HG03571 (cell line): ENCODE data around the gene SLC26A8.
"Not testable (repeated sequence)": the region's sequence is repeated elsewhere in the genome, so short reads cannot be mapped to it uniquely, and the experiment has no call there.

Experiments
- ATAC-seq: cut with Tn5 transposase; IDR thresholded peaks from one replicate; pipeline ENCODE4 v1.9.1; 2021; ENCODE audit not compliant: unreplicated experiment

The SLC26A8 gene

DNA sequence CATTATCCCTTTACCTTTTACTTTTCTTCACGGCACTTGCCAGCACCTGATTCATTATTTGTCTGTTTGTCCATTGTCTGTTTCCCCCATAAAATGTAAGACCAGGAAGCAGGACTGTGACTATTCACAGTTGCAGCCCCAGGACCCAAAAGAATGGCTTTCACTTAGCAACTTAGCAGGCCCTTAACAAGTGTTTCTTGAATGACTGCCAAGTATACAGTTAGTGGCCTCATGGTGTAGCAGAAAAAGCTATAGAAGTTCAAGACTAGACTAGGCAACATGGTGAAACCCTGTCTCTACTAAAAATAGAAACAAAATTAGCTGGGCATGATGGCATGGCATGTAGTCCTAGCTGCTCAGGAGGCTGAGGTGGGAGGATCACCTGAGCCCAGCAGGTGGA, 4.3 kb downstream of the SLC26A8 start:
- ATAC-seq = no peak

DNA sequence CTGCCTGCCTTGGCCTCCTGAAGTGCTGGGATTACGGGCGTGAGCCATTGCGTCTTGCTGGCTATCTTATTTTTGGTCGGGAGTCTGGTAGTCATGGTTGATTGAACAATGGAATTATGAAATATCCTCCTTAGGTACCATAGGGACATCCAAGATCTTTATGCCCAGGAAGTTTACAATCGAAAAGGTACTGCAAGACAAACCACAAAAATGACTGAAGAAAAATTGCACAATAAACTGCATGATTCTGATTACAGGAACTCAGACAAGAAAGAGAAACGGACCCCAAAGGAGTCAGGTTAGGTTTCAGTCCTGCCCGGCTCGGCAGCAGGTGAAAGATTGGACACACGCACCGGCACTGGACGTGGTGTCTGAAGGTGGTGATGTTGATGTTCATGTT, 5.3 kb downstream of the SLC26A8 start:
- no peak for ATAC-seq

DNA sequence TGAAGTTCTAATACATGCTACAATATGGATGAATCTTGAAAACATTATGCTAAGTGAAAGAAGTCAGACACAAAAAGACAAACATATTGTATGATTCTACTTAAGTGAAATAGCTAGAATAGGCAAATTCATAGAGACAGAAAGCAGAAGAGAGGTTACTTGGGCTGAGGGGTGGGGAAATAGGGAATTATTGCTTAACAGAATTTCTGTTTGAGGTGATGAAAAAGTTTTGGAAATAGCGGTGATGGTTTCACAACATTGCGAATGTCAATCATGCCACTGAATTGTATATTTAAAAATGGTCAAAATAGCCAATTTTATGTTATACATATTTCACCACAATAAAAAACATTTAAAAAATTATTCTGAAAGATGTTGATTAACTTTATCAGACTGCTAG, 6.1 kb downstream of the SLC26A8 start:
- ATAC-seq = no peak

DNA sequence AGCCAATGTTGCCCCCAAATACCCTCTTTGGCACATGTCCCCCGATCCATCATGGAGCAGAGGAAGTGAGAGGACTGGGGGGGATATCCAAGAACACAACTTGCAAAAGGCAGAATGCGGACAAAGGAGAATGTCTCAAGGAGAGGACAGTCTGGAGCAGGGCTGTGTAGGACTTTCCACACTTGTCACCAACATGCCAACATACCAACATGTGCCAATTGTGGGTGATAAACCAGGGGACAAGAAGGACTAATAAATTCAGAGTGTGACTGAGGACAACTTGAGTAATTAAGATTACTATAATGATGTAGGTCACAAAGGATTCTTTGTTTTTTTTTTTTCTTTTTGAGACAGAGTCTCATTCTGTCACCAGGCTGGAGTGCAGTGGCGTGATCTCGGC, 8.8 kb downstream of the SLC26A8 start:
- ATAC-seq = no peak

DNA sequence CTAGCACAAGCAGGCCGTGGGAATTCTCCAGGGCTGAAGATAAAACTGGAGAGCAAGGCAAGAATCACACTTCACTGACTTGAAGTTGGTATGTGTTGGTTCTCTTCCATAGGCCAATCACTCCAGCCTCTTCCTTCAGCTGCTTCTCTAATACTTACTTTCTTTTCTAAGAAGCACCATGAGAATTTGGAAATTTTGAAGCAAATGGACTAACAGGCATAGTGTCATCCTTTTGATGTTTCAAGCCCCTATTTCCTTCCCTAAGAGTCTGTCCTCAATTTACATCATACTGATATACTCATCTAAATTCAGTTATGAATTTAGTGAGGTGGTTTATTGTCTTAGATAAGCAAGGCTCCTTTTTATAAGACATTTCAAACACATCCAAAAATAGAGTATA, 24.0 kb downstream of the SLC26A8 start:
- ATAC-seq = no peak

DNA sequence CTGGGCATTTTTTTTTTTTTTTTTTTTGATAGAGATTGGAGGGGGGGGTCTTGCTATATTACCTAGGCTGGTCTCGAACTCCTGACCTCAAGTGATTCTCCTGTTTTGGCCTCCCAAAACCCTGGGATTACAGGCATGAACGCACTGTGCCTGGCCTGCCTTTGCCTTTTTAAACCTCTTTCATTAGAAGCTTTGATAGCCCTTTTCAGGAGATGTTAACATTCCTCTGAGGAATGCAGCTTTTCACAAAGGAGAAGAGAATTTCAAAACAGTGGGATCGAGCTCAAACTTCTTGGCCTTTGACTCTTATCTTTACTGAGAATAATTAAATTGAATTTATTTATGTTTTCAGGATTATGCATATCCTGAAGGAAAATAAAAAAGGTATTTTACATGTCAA, 31.3 kb downstream of the SLC26A8 start:
- ATAC-seq = no peak

DNA sequence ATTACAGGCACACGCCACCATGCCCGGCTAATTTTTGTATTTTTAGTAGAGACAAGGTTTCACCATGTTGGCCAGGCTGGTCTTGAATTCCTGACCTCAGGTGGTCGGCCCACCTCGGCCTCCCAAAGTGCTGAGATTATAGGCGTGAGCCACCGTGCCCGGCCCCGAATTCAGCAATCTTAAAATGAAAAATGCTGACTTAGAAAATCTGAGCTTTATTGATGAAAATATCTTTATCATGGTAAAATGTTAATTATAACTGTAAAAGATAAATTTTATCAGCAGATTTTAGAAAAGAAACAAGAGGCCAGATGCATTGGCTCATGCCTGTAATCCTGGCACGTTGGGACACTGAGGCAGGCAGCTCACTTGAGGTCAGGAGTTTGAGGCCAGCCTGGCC, 36.4 kb downstream of the SLC26A8 start:
- ATAC-seq = not testable (repeated sequence)

DNA sequence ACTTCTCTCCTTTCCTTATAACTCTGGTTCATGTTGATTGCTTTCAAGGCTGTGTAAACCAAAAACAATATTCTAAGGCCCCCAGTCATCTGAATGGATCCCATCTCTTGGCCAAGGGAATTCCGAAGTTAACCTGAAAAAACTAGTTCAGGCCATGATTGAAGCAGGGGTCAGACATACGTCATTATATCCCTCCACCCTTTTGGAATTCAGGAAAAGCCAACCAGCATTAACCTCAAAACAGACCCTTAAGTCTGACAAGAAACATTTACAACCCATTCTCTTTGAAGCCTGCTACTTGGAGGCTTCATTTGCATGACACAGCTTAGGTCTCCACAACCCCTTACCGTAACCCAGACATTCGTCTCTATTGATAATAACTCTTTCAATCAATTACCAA, 39.7 kb downstream of the SLC26A8 start:
- no peak for ATAC-seq

DNA sequence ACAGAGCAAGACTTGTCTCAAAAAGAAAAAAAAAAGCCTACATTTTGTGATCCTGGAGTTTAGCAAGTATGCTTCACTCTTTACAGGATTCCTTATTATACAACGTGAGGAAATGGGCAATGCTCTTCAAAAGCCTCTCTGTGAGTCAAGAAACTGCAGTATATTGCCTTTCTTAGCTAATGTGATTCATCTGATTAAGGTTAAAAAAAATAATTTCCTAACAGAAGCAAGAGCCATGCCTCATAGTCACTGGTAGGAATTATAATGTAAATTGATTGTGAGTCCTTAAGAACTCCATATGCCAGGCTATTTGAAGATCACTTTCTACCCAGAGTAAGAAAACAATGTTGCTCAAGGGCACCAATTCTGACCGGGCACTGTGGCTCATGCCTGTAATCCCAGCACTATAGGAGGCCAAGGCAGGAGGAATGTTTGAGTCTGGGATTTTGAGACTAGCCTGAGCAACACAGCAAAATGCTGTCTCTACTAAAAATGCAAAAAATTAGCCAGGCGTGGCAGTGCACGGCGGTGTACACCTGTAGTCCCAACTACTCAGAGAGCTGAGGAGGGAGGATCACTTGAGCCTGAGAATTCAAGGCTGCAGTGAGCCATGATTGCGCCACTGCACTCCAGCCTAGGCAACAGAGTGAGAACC, 43.3 kb downstream of the SLC26A8 start:
- no peak for ATAC-seq

DNA sequence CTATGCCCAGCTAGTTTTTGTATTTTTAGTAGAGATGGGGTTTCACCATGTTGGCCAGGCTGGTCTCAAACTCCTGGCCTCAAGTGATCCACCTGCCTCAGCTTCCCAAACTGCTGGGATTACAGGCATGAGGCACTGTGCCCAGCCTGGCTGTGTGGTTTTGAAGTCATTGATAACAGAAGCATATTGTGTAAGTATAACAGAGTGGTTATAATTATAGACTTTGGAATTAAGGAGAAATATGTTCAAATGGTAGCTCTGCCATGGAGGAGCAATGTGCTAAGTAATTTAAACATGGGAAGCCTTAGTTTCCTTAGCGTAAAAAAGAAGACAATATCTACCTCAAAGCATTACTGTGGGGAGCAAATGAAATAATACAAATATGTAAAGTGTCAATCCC, 44.3 kb downstream of the SLC26A8 start:
- ATAC-seq = not testable (repeated sequence)

DNA sequence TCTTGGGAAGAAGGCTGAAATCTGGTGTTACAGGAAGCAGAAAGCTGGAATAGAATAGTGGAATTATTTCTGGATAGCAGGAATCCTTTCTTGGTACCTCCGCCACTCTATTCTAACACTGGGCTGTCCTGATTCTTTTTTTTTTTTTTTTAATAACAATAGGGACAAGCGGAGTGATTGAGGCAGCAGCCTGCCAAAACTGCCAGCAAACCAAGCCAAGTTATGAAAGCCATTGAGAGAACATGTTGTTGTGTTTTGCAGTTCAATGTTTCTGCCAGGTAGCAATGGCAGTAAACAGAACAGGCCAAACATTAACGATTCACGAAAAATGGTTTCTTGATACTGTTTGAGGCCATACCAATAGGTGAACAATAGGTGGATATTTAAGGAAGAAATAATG, 47.1 kb downstream of the SLC26A8 start:
- no peak for ATAC-seq

DNA sequence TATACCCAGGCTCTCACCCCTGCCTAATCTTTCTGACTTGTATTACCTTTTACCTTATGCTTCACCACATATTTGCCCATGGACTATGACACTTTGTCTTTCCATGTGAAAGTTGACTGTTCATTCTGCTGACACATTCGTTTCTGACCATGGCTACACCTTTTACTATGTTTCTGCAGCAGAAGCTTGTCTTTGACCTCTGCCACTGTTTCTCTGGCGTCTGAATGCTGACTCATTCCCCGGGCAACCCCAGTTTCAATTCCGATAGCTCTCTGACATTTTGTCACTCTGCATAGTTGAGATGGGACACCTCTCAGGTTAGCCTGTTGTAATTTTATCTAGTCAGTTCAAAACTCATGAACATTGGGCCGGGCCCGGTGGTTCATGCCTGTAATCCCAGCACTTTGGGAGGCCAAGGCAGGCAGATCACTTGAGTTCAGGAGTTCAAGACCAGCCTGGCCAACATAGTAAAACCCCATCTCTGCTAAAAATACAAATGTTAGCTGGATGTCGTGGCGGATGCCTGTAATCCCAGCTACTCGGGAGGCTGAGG, 50.7 kb downstream of the SLC26A8 start:
- ATAC-seq = peak; percentile 61

DNA sequence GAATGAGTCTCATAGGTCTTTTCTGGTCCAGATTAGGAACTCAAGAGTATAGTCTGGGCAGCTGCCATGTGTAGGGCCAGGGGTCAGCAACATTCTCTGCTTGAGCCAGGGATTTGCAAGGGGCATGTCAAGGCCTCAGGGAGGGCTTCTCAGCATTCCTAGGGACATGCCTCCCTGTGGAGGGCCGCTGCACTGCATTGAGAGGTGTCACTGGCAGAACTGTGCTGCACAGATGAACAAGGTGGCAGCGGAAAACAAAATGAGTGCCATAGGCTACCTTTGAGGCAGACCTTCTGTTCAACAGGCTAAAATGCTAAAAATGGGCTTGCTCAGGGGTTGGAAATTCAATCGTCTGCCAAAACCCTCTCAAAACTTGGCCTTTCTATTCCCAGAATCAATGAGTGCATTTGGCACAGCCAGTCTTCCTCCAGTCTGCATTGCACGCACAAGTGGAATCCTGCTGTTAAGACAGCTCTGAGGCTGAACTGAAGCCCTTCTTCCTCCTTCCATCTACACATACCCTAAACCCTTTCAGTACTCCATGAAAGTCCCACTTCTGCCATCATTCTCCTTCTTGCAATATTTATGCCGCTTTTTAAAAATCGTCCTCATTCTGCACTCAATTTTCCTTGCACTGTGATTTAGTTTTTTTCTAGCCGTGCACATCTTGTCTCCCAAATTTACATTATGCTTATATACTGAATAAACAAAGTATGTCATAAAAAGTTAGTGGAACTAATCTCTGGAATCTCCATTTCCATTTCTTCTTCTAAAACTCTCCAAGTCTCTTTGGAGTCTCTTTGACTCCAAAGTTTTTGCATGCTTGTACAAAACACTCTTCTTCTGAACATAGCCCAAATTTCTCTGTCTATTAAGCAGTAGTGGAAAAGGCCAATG, 51.7 kb downstream of the SLC26A8 start:
- ATAC-seq = no peak

DNA sequence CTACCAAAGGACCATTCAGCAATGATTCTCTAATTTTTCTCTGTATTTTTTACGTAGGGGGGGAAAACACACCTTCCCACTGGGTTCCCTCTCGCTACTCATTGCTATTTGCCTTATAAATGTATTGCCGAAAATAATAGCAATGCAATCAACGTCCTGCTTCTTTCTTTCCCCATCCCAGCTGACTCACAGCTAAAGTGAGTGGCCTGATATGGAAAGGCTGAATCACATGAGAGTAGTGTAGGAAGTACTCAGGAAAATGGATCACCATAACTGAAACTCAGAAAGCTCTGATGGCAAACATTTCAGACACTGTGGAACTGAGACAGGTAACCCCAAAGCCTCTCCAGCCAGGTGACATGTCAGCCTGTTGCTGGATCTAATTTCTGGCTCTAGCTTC, 54.3 kb downstream of the SLC26A8 start:
- no peak for ATAC-seq

DNA sequence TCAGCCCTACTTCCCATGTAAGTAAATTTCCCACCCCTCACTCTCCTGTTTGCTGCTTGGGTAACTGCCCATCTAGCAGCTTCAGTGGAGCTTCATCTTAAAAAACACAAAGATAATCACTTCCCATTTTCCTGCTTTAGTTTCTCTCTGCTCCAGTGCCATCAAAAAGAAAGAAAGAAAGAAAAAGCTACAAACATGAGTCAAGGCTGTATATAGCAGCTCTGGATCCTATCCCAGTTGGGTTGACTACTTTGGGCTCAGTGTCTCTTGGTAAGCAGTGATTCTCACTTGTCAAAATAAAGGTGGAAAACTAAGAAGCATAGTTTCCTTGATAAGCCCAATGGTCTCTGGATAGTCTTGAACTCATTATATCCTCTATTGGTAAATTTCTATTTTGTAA, 54.8 kb downstream of the SLC26A8 start:
- ATAC-seq = no peak

DNA sequence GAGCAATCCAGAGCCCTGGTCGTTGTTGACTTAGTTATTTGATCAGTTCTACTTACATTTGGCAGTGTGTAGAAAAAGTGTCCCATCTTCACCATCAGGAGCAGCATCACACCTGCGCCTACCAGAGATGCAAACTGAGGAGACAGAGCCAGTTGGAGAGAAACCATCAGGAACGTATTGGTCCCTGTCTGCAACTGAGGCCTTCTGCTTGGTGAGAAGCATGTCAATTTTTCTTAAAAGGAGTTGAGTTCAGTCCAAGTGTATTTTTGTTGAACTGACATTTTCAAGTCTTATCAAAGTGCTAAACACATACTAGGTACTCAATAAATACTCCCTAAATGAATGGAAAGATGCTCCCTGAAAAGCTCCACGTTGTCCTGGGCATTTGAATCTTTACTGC, 55.6 kb downstream of the SLC26A8 start:
- ATAC-seq = no peak

DNA sequence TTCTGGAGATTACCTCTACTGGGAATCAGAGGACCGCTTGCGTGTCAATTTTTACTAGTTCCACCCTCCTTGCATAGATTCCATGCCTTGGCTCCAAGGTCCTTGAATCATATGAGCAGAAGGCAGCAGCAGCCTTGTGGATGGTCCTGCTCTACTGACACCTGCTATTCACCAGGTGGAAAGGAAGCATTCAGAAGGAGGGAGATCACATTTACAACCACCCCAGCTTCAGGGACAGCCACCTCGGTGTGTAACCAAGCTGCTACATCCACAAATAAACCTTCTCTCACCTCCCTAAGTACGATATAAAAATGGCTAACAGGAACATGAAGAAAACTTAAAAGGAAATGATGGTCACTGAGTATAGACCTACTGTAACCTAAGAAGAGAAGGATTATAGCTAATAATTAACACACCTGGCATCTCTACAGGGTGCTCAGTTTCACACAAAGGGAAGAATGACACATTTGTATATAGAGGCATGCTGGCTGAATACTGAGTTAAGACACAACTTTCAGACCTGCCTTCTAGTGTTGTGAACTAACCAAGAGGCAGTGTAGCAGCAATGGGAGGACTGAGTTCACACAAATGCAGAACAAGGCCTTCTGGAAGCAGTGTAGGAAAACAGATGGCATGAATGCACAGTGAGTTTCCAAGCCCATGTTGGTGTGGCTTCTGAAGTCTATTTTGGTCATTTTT, 57.2 kb downstream of the SLC26A8 start:
- ATAC-seq = no peak

DNA sequence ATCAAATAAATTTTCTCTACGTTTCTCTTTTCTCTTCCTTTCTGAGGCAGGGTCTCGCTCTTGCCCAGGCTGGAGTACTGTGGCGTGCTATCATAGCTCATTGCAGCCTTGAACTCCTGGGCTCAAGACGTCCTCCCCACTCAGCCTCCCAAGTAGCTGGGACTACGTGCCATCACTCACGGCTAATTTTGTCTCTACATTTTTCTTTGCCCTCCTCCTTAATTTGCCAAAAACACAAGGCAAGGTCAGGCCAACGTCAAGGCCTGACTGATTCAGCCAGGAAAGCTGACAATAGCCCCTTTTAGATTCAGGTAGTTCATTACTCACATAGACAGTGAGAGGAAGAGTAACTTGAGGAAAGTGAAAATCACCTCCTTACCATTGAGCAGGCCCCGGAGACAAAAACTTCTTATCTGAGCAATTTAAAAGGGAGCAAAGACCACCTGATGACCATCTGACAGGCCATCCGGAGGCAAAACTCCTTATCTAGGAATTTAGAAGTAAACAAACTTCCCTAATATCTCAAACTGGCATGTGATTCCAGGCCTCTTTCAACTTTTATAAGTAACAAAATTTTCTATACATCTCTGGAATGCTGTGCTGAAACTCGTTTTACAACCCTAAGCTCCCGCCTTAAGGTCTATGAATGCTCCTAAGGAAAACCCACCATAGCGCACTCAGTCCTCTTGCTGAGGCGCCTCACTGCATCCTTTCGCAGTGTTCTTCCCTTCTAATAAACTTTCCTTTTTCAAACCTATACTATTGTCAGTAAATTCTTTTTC, 61.5 kb downstream of the SLC26A8 start:
- no peak for ATAC-seq

DNA sequence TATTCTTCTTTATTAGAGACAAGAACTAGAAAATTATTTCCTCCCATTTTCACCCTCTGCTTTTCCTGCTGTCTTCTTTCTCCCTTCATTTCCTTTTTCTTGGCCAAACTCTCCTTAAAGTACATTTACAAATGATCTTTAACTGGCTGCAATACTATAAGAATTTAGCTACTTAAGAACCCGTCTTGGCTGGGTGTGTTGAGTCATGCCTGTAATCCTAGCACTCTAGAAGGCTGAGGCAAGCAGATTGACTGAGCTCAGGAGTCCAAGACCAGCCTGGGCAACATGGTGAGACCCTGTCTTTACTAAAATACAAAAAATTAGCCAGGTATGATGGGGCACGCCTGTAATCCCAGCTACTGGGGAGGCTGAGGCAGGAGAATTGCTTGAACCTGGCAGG, 64.3 kb downstream of the SLC26A8 start:
- ATAC-seq = no peak

DNA sequence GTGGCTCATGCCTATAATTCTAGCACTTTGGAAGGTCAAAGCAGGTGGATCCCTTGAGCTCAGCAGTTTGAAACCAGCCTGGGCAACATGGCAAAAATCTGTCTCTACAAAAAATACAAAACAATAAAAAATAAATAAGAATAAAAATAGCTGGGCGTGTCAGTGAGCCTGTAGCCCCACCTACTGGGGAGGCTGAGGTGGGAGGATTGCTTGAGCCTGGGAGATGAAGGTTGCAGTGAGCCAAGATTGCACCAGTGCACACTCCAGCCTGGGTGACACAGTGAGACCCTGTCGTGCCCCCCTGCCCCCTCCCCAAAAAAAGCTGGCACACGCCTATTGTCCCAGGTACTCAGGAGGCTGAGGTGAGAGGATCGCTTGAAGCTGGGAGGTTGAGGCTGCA, 68.5 kb downstream of the SLC26A8 start:
- ATAC-seq = no peak

DNA sequence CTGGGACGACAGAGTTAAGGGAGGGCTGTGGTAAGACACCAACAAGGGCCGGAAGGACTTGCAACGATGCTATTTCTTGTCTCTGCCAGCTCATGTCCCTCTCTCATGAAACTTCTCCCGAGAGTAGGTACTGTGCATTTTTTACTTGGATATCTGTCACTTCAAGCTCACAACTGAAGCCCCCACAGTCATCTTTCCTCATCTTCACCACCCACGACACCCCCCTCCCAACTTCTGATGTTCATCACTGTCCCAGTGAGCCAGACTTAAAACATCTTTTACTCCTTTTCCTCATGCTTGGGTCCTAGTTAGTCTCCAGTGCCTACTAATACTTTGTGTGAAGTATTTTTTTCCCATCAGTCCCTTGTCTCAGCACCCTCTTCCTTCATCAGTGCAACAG, 68.9 kb downstream of the SLC26A8 start:
- ATAC-seq = no peak
